HG02759 (cell line): ENCODE results near the gene BACE1.
"Not testable (repeated sequence)": the region's sequence is repeated elsewhere in the genome, so short reads cannot be mapped to it uniquely, and the experiment has no call there.

Source experiments
- ATAC-seq: cut with Tn5 transposase; IDR thresholded peaks from one replicate; pipeline ENCODE4 v1.9.1; 2021; ENCODE audit warnings: mild to moderate bottlenecking, moderate library complexity; ENCODE audit not compliant: unreplicated experiment

The BACE1 gene

GRCh38 chr11:117316197-117316961, at the start of gene BACE1:
TSS of gene BACE1 (minus strand) at chr11:117316256. CDS start at chr11:117315795, 461 bp downstream.
- no peak for ATAC-seq

GRCh38 chr11:117361432-117361831, 45.4 kb upstream of the BACE1 start:
- no peak for ATAC-seq

- no peak for ATAC-seq
Observed at GRCh38 chr11:117356126-117356890, 40.3 kb upstream of the BACE1 start.

GRCh38 chr11:117354550-117354949, 38.5 kb upstream of the BACE1 start:
- no peak for ATAC-seq

- ATAC-seq: no peak
Observed at GRCh38 chr11:117345039-117345438, 29.0 kb upstream of the BACE1 start.

GRCh38 chr11:117337076-117337475, 21.0 kb upstream of the BACE1 start:
- ATAC-seq: no peak

- ATAC-seq: no peak
Observed at GRCh38 chr11:117335399-117335798, 19.3 kb upstream of the BACE1 start.

- ATAC-seq: no peak
Observed at GRCh38 chr11:117334896-117335295, 18.8 kb upstream of the BACE1 start.

- ATAC-seq: no peak
Observed at GRCh38 chr11:117333917-117334316, 17.9 kb upstream of the BACE1 start.

- no peak for ATAC-seq
Observed at GRCh38 chr11:117332843-117333242, 16.8 kb upstream of the BACE1 start.

GRCh38 chr11:117328375-117329010, 12.4 kb upstream of the BACE1 start:
- ATAC-seq: peak; percentile 20

GRCh38 chr11:117327567-117328374, 11.7 kb upstream of the BACE1 start, which contains the start of gene CEP164:
TSS of gene CEP164 (plus strand) at chr11:117327854. CDS start at chr11:117338587, 10,733 bp downstream.
- ATAC-seq: peak; percentile 94

GRCh38 chr11:117327255-117327566, 11.2 kb upstream of the BACE1 start:
- ATAC-seq: not testable (repeated sequence)

- no peak for ATAC-seq
Observed at GRCh38 chr11:117319214-117319840, 3.3 kb upstream of the BACE1 start.

GRCh38 chr11:117318738-117319137, 2.7 kb upstream of the BACE1 start:
- no peak for ATAC-seq

- no peak for ATAC-seq
Observed at GRCh38 chr11:117315285-117316196, 515 bp downstream of the BACE1 start.

GRCh38 chr11:117314840-117315239, 1.2 kb downstream of the BACE1 start:
- no peak for ATAC-seq

GRCh38 chr11:117313828-117314768, 2.0 kb downstream of the BACE1 start:
- no peak for ATAC-seq
